K562 (cell line): ENCODE data around the gene ZNF468. TPM values are rescaled to one million over a fixed set of nuclear protein-coding genes. Genes with fewer than 3 reads are reported as not detected.
"Not testable (repeated sequence)": the region's sequence is repeated elsewhere in the genome, so short reads cannot be mapped to it uniquely, and the experiment has no call there.

Source experiments
- ATAC-seq: fragments of 200-7000 bp; cut with Tn5 transposase; 3 replicates; pipeline ENCODE4 v1.9.1; 2020; ENCODE audit warnings: moderate library complexity
- BruUV-seq: library from RNA; stranded (reverse); fragments of 400-500 nt; replicated peaks from 2 replicates; lab custom pipeline; 2021; lab: Mats Ljungman, UMichigan
- CTCF ChIA-PET: fragments of 300-600 bp; formaldehyde crosslinking; extraction: SDS; loops from one replicate; lab custom pipeline; 2021; ENCODE audit warnings: low intra/inter-chr PET ratio; lab: Yijun Ruan, JAX
- POLR2A ChIA-PET: fragments of 300-600, 350-650 bp; sonication (Branson Sonifier 250); formaldehyde crosslinking; extraction: SDS; loops from one replicate; lab custom pipeline; 2021; ENCODE audit warnings: antibody characterized with exemption, inconsistent platforms; lab: Yijun Ruan, JAX
- DNase-seq, 4 experiments: peaks; one replicate each; pipeline versions ENCODE4 v3.0.0 to v3.0.0-alpha.2; 2011 to 2018; ENCODE audit warnings: low spot score in 3 of 4, mixed read lengths in 3 of 4; ENCODE audit errors: extremely low read depth in 1 of 4
- FAIRE-seq: peaks from 2 replicates; lab custom pipeline; 2011; peaks lifted over from hg19 to GRCh38; lab: Jason Lieb, UNC
- H2AFZ ChIP-seq: 2 replicates; pipeline ENCODE4 v1.6.0; 2011; ENCODE audit warnings: low read depth, low read length, control low read depth, inconsistent platforms
- H3K27ac ChIP-seq: fragments of 200-600 bp; 3 replicates; pipeline ENCODE4 v1.8.0; 2011; ENCODE audit warnings: low read depth, mild to moderate bottlenecking, control low read depth, inconsistent platforms, low read length, moderate library complexity, mixed read lengths; ENCODE audit errors: extremely low read depth
- H3K27me3 ChIP-seq, 2 experiments: fragments of 300-600 bp in 1 of 2; 2 replicates in 1 of 2; 3 replicates in 1 of 2; pipeline versions ENCODE4 v1.6.0 to v1.8.0; 2011; ENCODE audit warnings: inconsistent platforms in 2 of 2, low read length in 2 of 2, mild to moderate bottlenecking in 1 of 2, mixed read lengths in 1 of 2, moderate library complexity in 1 of 2; ENCODE audit not compliant: control insufficient read depth in 2 of 2, insufficient read depth in 2 of 2
- H3K36me3 ChIP-seq: fragments of 300-600 bp; 3 replicates; pipeline ENCODE4 v1.8.0; 2011; ENCODE audit warnings: mild to moderate bottlenecking, low read length, inconsistent platforms; ENCODE audit not compliant: control insufficient read depth, insufficient read depth
- H3K4me1 ChIP-seq, 2 experiments: fragments of 200-600 bp in 1 of 2; replicated peaks in 1 of 2; 2 replicates in 1 of 2; 3 replicates in 1 of 2; pipeline versions ENCODE4 v1.5.1 to v1.8.0; 2011; ENCODE audit warnings: inconsistent platforms in 2 of 2, low read length in 2 of 2, mild to moderate bottlenecking in 1 of 2, mixed read lengths in 1 of 2, moderate library complexity in 1 of 2; ENCODE audit not compliant: control insufficient read depth in 2 of 2, insufficient read depth in 2 of 2
- H3K4me2 ChIP-seq: 2 replicates; pipeline ENCODE4 v1.6.1; 2011; ENCODE audit warnings: low read length, control low read depth, inconsistent platforms, mixed read lengths; ENCODE audit not compliant: insufficient read depth
- H3K4me3 ChIP-seq: fragments of 200-600 bp; sonication (generic), shearing (Covaris generic); 2 replicates; pipeline ENCODE4 v1.5.1; 2016; ENCODE audit warnings: control low read depth, inconsistent platforms
- H3K79me2 ChIP-seq: fragments of 200-600 bp; 3 replicates; pipeline ENCODE4 v1.8.0; 2011; ENCODE audit warnings: low read length, inconsistent platforms; ENCODE audit not compliant: control insufficient read depth, insufficient read depth
- H3K9ac ChIP-seq, 2 experiments: 2 replicates each; pipeline versions ENCODE4 v1.6.0 to v1.6.1; 2011; ENCODE audit warnings: low read depth in 2 of 2, low read length in 2 of 2, control low read depth in 1 of 2, inconsistent platforms in 1 of 2, mild to moderate bottlenecking in 1 of 2, mixed read lengths in 1 of 2; ENCODE audit not compliant: insufficient read depth in 1 of 2
- H3K9me1 ChIP-seq: one replicate; pipeline ENCODE4 v1.6.0; 2011; ENCODE audit warnings: inconsistent platforms, mild to moderate bottlenecking, low read length, moderate library complexity; ENCODE audit not compliant: control insufficient read depth, insufficient read depth
- H3K9me3 ChIP-seq: replicated peaks from 2 replicates; pipeline ENCODE4 v1.5.1; 2011; ENCODE audit warnings: low read depth, low read length, inconsistent platforms; ENCODE audit not compliant: control insufficient read depth, insufficient read depth
- H4K20me1 ChIP-seq: replicated peaks from 2 replicates; pipeline ENCODE4 v1.6.1; 2011; ENCODE audit warnings: low read length, inconsistent platforms, mixed read lengths; ENCODE audit not compliant: control insufficient read depth, insufficient read depth
- CBX3 ChIP-seq, 2 experiments: IDR thresholded peaks; 1 replicate in 1 of 2; 2 replicates in 1 of 2; pipeline ENCODE4 v1.6.1; 2012; ENCODE audit warnings: inconsistent platforms in 2 of 2, low read length in 2 of 2, borderline replicate concordance in 1 of 2, control low read depth in 1 of 2
- CHD1 ChIP-seq: fragments of 200-600 bp; sonication (generic); IDR thresholded peaks from one replicate; pipeline ENCODE4 v1.6.1; 2012; ENCODE audit warnings: mild to moderate bottlenecking, moderate library complexity, low read length, inconsistent platforms
- ESRRB ChIP-seq: fragments of 250-450 bp; sonication (Bioruptor Pico); IDR thresholded peaks from 2 replicates; pipeline ENCODE4 v1.5.0; 2020; ENCODE audit warnings: mild to moderate bottlenecking, moderate library complexity, borderline replicate concordance
- FOXK2 ChIP-seq, 2 experiments: fragments of 450-650 bp; IDR thresholded peaks in 1 of 2; conservative IDR thresholded peaks in 1 of 2; 2 replicates each; pipeline ENCODE4 v1.6.1; 2016; ENCODE audit warnings: low read depth in 2 of 2, mild to moderate bottlenecking in 1 of 2
- MCM2 ChIP-seq: fragments of 450-650 bp; IDR thresholded peaks from 2 replicates; pipeline ENCODE4 v1.6.1; 2017; ENCODE audit warnings: low read depth, mild to moderate bottlenecking
- MTA1 ChIP-seq: fragments of 450-650 bp; IDR thresholded peaks from 2 replicates; pipeline ENCODE4 v1.6.1; 2017; ENCODE audit warnings: borderline replicate concordance
- PHF21A ChIP-seq: fragments of 450-650 bp; IDR thresholded peaks from 2 replicates; pipeline ENCODE4 v1.6.1; 2017; ENCODE audit warnings: low read depth, borderline replicate concordance
- PML ChIP-seq: IDR thresholded peaks from 2 replicates; pipeline ENCODE4 v1.6.1; 2012; ENCODE audit warnings: low read length, inconsistent platforms
- RAD21 ChIP-seq, 2 experiments: fragments of 250-450 bp in 1 of 2; fragments of 450-650 bp in 1 of 2; sonication (Bioruptor Pico) in 1 of 2; formaldehyde crosslinking in 1 of 2; IDR thresholded peaks in 1 of 2; conservative IDR thresholded peaks in 1 of 2; 2 replicates each; pipeline versions ENCODE4 v1.4.0 to v1.8.0; 2020 to 2022; ENCODE audit warnings: mild to moderate bottlenecking in 2 of 2, moderate library complexity in 1 of 2
- RHOXF2B ChIP-seq: fragments of 250-450 bp; sonication (Bioruptor Pico); conservative IDR thresholded peaks from 2 replicates; pipeline ENCODE4 v1.5.1; 2021
- SNIP1 ChIP-seq: fragments of 450-650 bp; IDR thresholded peaks from 2 replicates; pipeline ENCODE4 v1.7.1; 2017; ENCODE audit warnings: low read depth, mild to moderate bottlenecking
- U2AF1 ChIP-seq: fragments of 200-400 bp; formaldehyde crosslinking; optimal IDR thresholded peaks from 2 replicates; pipeline ENCODE3; 2017; ENCODE audit warnings: mild to moderate bottlenecking, low read depth, low read length, moderate library complexity
- ZBTB26 ChIP-seq: fragments of 450-650 bp; formaldehyde crosslinking; IDR thresholded peaks from 2 replicates; pipeline ENCODE4 v1.4.0; 2022; ENCODE audit warnings: missing genetic modification characterization
- ZNF124 ChIP-seq: sonication (generic); formaldehyde crosslinking; IDR thresholded peaks from 2 replicates; pipeline ENCODE4 v1.8.1; 2022; ENCODE audit warnings: missing genetic modification reagents
- ZNF274 ChIP-seq: IDR thresholded peaks from 2 replicates; pipeline ENCODE4 v1.6.1; 2011; ENCODE audit warnings: low read depth, mild to moderate bottlenecking, low read length, moderate library complexity, borderline replicate concordance
- ZNF354B ChIP-seq: fragments of 250-450 bp; sonication (Bioruptor Pico); IDR thresholded peaks from 2 replicates; pipeline ENCODE4 v1.4.0; 2020
- whole genome bisulfite sequencing: fragments of 100-300 bp; shearing (Covaris generic); methylation state at CpG from one replicate; pipeline ENCODE4 v1.1.6; 2016; ENCODE audit warnings: low coverage, mixed read lengths; ENCODE audit not compliant: insufficient coverage; ENCODE audit errors: missing lambda C conversion rate; 5-methylcytosine and 5-hydroxymethylcytosine counted together
- in situ Hi-C: fragments of 300-500 bp; cut with MboI; formaldehyde crosslinking; loops from 4 replicates; pipeline ENCODE4 v1.15.0; 2018; ENCODE audit warnings: inconsistent platforms, mixed read lengths
- intact Hi-C: fragments of 100-400 bp; cut with micrococcal nuclease; formaldehyde crosslinking; loops from 2 replicates; pipeline ENCODE4 v1.14.2; 2022
- polyA plus RNA-seq, 8 experiments: library from polyadenylated mRNA; depleted of rRNA in 4 of 8; stranded (reverse) in 5 of 8; unstranded in 3 of 8; fragments of >200 nt; fragmentation: Nextera tagmentation in 2 of 8; fragmentation: Illumina TruSeq in 1 of 8; extraction: Ambion mirVana in 2 of 8; extraction: Trizol in 1 of 8; gene quantifications; 2 replicates each; pipeline versions ENCODE4 v1.2.1 to v1.2.3, GENCODE V29; 2011 to 2014; ENCODE audit warnings: inconsistent platforms in 1 of 8, missing spikeins in 1 of 8
- total RNA-seq, 7 experiments: library from RNA; depleted of rRNA in 6 of 7; stranded (reverse); fragments of >200 nt in 6 of 7; fragmentation: Illumina TruSeq in 2 of 7; extraction: Trizol in 2 of 7; gene quantifications; 2 replicates each; pipeline versions ENCODE4 v1.2.1 to v1.2.3, GENCODE V29; 2011 to 2021; ENCODE audit warnings: low replicate concordance in 1 of 7

ZNF468 gene
- total and polyA plus RNA-seq, 9 of the 15 experiments (the other 6 are each of a cell fraction or from before 2014, with no cell fraction given): 15.9 to 36.2 (median 23.2) TPM

- not testable (repeated sequence) for H2AFZ ChIP-seq, H3K4me1 ChIP-seq
- peaks cover 36% of the 10 kb centered on the region for H3K9me3 ChIP-seq
Measured at GRCh38 chr19:52799950-52800640, 57.3 kb downstream of the ZNF468 start.

GRCh38 chr19:52789440-52789839, 68.0 kb downstream of the ZNF468 start:
- Histone ChIP-seq H3K27me3 (no peaks in the 10 kb centered on the region), H3K4me3 (no peak overlapping the region), H3K4me1 (peaks cover 0 to 19% of the 10 kb centered on the region in 2 experiments; a peak in 2 of 5 replicates), H3K36me3 (no peaks in the 10 kb centered on the region), H3K79me2 (peaks cover 16% of the 10 kb centered on the region), H3K4me2 (no peak overlapping the region), H3K9me1 (no peaks in the 10 kb centered on the region), H3K9ac (no peak overlapping the region), H3K9me3 (no peaks in the 10 kb centered on the region)
- FAIRE-seq (no peak), ATAC-seq (no peak), DNase-seq (no peak)
- POLR2A ChIA-PET: no interaction called here
- BruUV-seq: no TSS peak
- intact Hi-C loops (no loop called here), in situ Hi-C loops (no loop called here)
- TF ChIP-seq MTA1: no peak
- no peak for TF ChIP-seq RHOXF2B (CRISPR knock-in tag)
- no peak for TF ChIP-seq MCM2
- no peak for TF ChIP-seq U2AF1
- TF ChIP-seq PML: no peak
- no peak for TF ChIP-seq SNIP1
- TF ChIP-seq ESRRB (CRISPR knock-in tag): no peak
- TF ChIP-seq ZNF354B (CRISPR knock-in tag): no peak
- no peak for TF ChIP-seq FOXK2 (conservative IDR thresholded peaks at IDR 0.05 in 1 of 2, IDR thresholded peaks at IDR 0.05 in 1 of 2; ENCODE audit: low read depth in 2 of 2)
- no peak for TF ChIP-seq PHF21A
- no peak for TF ChIP-seq ZBTB26 (CRISPR knock-in tag)
- no peak for TF ChIP-seq RAD21 (CRISPR knock-in tag; conservative IDR thresholded peaks at IDR 0.05 in 1 of 2, IDR thresholded peaks at IDR 0.05 in 1 of 2)
- no peak for TF ChIP-seq ZNF124 (CRISPR knock-in tag)
- TF ChIP-seq CHD1: no peak
- TF ChIP-seq, all 486 proteins: peak for 0
- WGBS: 21% methylated on average over 6 of the region's 6 CpGs
- H2AFZ ChIP-seq: no peak overlapping the region
- H3K27ac ChIP-seq: no peak overlapping the region
- CTCF ChIA-PET: no interaction called here
- H4K20me1 ChIP-seq: no peaks in the 10 kb centered on the region

More at GRCh38 chr19:52799950-52800640, 57.3 kb downstream of the ZNF468 start:
- H4K20me1 ChIP-seq, BruUV-seq, H3K4me2 ChIP-seq, in situ Hi-C loops, H3K27ac ChIP-seq, CTCF ChIA-PET, H3K4me3 ChIP-seq, H3K27me3 ChIP-seq, POLR2A ChIA-PET, FAIRE-seq, H3K9ac ChIP-seq, H3K79me2 ChIP-seq, intact Hi-C loops, H3K9me1 ChIP-seq, ATAC-seq, DNase-seq: not testable (repeated sequence)
- peaks cover 48% of the 10 kb centered on the region for H3K36me3 ChIP-seq
- WGBS: 92% methylated on average over 9 of the region's 9 CpGs
- peak; percentile 76; the same call in 1 of the 2 replicates for TF ChIP-seq ZNF274
- peak in 1 of 2 experiments; percentile 24; a peak in 1 of 3 replicates for TF ChIP-seq CBX3 (IDR thresholded peaks at IDR 0.05; ENCODE audit: borderline replicate concordance in 1 of 2, low read length in 2 of 2)
